Left lung (tissue), 10 donors: ENCODE data around the gene FHIT. TPM values are rescaled to one million over a fixed set of nuclear protein-coding genes. Genes with fewer than 3 reads are reported as not detected.

Source experiments
- ATAC-seq: fragments of 200-7000 bp; cut with Tn5 transposase; one replicate; pipeline ENCODE4 v1.9.1; 2020; ENCODE audit warnings: moderate library complexity
- DNase-seq, 4 donors: peaks; one replicate each; pipeline ENCODE4 v3.0.0-alpha.2; 2013 to 2020
- H3K27ac ChIP-seq, 2 donors: fragments of 200-600 bp; sonication (generic) in 1 of 2; one replicate each; pipeline versions ENCODE4 v1.5.0 to v1.8.0; 2020 to 2021
- H3K27me3 ChIP-seq, 2 donors: fragments of 200-600 bp; sonication (generic) in 1 of 2; one replicate each; pipeline versions ENCODE4 v1.5.0 to v1.8.0; 2020 to 2021
- H3K36me3 ChIP-seq, 2 donors: fragments of 200-600 bp; sonication (generic) in 1 of 2; one replicate each; pipeline versions ENCODE4 v1.5.0 to v1.8.0; 2020 to 2021
- H3K4me1 ChIP-seq, 2 donors: fragments of 200-600 bp; one replicate each; pipeline ENCODE4 v1.8.0; 2021
- H3K4me3 ChIP-seq, 2 donors: fragments of 200-600 bp; sonication (generic) in 1 of 2; one replicate each; pipeline versions ENCODE4 v1.5.0 to v1.8.0; 2020 to 2021; ENCODE audit warnings: mild to moderate bottlenecking in 1 of 2
- H3K9me3 ChIP-seq, 2 donors: fragments of 200-600 bp; sonication (generic) in 1 of 2; one replicate each; pipeline versions ENCODE4 v1.5.0 to v1.8.0; 2020 to 2021
- CTCF ChIP-seq, 2 donors: fragments of 200-600 bp; sonication (generic) in 1 of 2; IDR thresholded peaks; one replicate each; pipeline versions ENCODE4 v1.5.0 to v1.8.0; 2021; ENCODE audit warnings: antibody characterized with exemption in 2 of 2
- intact Hi-C, 2 donors: fragments of 100-400 bp; cut with DNase I; formaldehyde crosslinking; loops; one replicate each; pipeline versions ENCODE4 v1.11.2 to v1.14.2; 2022
- polyA plus RNA-seq, 6 donors: library from polyadenylated mRNA; unstranded; fragments of 120-200 nt; gene quantifications; one replicate each; pipeline ENCODE4 v1.2.1, GENCODE V29; 2013; ENCODE audit not compliant: insufficient read length in 6 of 6
- total RNA-seq, 2 donors: library from RNA; stranded (reverse); fragmentation: NEBNext Ultra II Directional; extraction: Animal tissue kit (Norgen Biotek cat#: 25700); gene quantifications; one replicate each; pipeline ENCODE4 v1.2.1, GENCODE V29; 2021
- donor health status: DM: no; HTN: yes; CAD: no.
- donor health status: DM: no; HTN: no; CAD: no.

The FHIT gene
- total and polyA plus RNA-seq, 8 donors, result 8.5 to 16.3 (median 9.7) TPM

- Histone ChIP-seq H3K9me3 (no peaks in the 10 kb centered on the region), H3K36me3 (no peaks in the 10 kb centered on the region), H3K4me3 (no peak overlapping the region), H3K4me1 (no peaks in the 10 kb centered on the region), H3K27ac (no peak overlapping the region), H3K27me3 (no peaks in the 10 kb centered on the region)
- DNase-seq, result no peak
- TF ChIP-seq CTCF (IDR thresholded peaks at IDR 0.05), result no peak
- intact Hi-C loops, result no loop called here
- ATAC-seq, result no peak
Measured at GRCh38 chr3:60803216-60804173, 447.8 kb downstream of the FHIT start.

- Histone ChIP-seq H3K27me3 (no peaks in the 10 kb centered on the region), H3K4me1 (no peaks in the 10 kb centered on the region), H3K36me3 (no peaks in the 10 kb centered on the region), H3K9me3 (no peaks in the 10 kb centered on the region), H3K27ac (no peak overlapping the region), H3K4me3 (no peak overlapping the region)
- intact Hi-C loops, result no loop called here
- no peak for DNase-seq
- TF ChIP-seq CTCF (IDR thresholded peaks at IDR 0.05), result no peak
- ATAC-seq, result no peak
Measured at GRCh38 chr3:60801307-60801706, 449.9 kb downstream of the FHIT start.

- no peak for TF ChIP-seq CTCF (IDR thresholded peaks at IDR 0.05)
- ATAC-seq (no peak), DNase-seq (no peak)
- no peaks in the 10 kb centered on the region for H3K9me3 ChIP-seq
- no peak overlapping the region for H3K27ac ChIP-seq
- H3K4me1 ChIP-seq, result no peaks in the 10 kb centered on the region
- H3K36me3 ChIP-seq, result no peaks in the 10 kb centered on the region
- no peak overlapping the region for H3K4me3 ChIP-seq
- no peaks in the 10 kb centered on the region for H3K27me3 ChIP-seq
- intact Hi-C loops, result no loop called here
Measured at GRCh38 chr3:60798456-60798855, 452.8 kb downstream of the FHIT start.

GRCh38 chr3:60792249-60792852 is 458.9 kb downstream of the FHIT start:
- H3K4me1 ChIP-seq, result no peaks in the 10 kb centered on the region
- no peak overlapping the region for H3K27ac ChIP-seq
- TF ChIP-seq CTCF (IDR thresholded peaks at IDR 0.05), result no peak
- no peak overlapping the region for H3K4me3 ChIP-seq
- H3K9me3 ChIP-seq, result no peaks in the 10 kb centered on the region
- DNase-seq (no peak), ATAC-seq (no peak)
- no peaks in the 10 kb centered on the region for H3K27me3 ChIP-seq
- H3K36me3 ChIP-seq, result no peaks in the 10 kb centered on the region
- intact Hi-C loops, result no loop called here

- ATAC-seq (no peak), DNase-seq (no peak)
- Histone ChIP-seq H3K27ac (no peak overlapping the region), H3K36me3 (no peaks in the 10 kb centered on the region), H3K27me3 (no peaks in the 10 kb centered on the region), H3K9me3 (peaks cover 0 to 8% of the 10 kb centered on the region in 2 donors), H3K4me3 (no peak overlapping the region), H3K4me1 (no peaks in the 10 kb centered on the region)
- no peak for TF ChIP-seq CTCF (IDR thresholded peaks at IDR 0.05)
- intact Hi-C loops, result no loop called here
Measured at GRCh38 chr3:60788185-60788584, 463.1 kb downstream of the FHIT start.
